CMK (cell line): ENCODE data around the gene RPN2.

Experiments
- DNase-seq: peaks from one replicate; pipeline ENCODE4 v3.0.0-alpha.2; 2010; ENCODE audit warnings: low read depth

RPN2 gene

DNA sequence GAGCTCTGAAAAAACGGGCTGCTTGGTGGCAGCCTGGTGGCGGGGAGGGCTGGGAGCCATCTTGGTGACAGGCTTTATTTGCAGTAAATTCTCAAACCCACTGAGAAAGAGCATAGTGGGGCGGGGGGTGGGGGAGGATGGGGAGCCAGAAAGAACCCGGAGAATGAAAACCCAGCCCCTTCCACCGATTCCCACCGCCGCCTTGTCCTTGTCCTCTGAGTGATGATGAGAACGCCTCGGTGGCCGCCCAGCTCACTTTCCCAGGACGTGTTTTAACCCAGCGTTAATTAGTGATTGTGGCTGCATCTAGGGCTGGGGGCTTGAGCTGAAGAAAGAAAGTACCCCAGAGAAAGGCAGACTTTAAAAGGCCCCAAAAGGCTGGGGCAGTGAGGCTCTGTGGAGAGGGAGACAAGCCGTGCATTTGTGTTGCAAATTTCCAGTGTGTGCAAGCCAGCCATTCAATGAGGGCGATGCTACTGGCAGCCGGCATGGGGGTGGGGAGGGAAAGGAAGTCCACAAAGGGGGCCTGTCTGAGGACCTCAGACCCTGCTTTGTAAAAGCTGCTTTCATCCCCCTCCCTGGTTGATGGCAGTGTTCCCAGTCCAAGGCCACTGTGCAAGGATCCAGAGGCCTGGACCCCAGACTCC is 88.7 kb downstream of the RPN2 start:
- DNase-seq = no peak

GRCh38 chr20:37270576-37271420 is 91.7 kb downstream of the RPN2 start:
- DNase-seq = no peak

GRCh38 chr20:37271421-37271768 is 92.3 kb downstream of the RPN2 start:
- DNase-seq = no peak

DNA sequence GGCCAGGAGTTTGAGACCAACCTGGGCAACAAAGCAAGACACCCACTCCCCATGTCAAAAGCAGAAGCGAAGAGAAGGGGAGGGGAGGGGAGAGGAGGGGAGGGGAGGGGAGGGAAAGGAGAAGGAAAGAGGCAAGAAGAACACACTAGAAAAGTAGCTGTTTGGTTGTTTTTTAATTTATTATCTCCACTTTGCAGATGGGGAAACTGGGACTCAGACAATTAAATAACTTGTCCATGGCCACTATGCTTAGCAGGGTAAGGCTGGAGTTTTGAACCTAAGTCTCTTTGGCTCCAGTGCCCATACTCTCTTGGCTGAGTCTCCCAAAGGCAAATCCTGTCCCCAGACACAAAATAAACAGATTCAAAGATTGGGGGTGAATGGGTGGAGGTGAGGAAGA is 94.9 kb downstream of the RPN2 start:
- DNase-seq = no peak

DNA sequence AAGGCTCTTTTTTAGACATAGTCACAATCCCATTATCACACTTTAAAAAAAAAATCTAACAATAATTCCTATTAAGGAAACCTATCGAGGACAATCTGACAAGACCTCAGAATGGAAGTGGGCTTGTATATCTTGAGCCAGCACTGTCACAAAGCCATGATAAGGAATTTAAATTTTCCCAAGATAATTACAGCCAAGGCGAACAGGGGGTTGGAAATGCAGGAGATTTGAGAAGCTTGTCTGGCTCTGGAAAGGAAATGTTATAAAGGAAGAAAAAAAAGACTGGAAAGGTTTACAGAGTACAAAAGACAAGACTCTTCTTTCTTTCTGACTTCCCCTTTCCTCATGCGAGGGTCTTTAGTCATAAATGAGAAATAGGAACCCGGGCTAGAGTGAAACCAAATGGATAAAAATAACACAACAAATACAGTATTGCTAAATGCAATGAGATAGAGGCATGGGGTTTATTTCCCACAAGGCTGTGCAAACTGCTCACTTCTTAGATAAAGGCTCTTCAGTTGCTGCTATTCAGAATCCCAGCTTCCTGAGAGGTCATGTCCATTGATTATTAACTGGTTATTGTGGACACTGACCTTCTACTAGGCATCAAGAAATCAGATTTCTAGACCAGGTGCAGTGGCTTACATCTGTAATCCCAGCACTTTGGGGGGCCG is 95.9 kb downstream of the RPN2 start:
- no peak for DNase-seq

DNA sequence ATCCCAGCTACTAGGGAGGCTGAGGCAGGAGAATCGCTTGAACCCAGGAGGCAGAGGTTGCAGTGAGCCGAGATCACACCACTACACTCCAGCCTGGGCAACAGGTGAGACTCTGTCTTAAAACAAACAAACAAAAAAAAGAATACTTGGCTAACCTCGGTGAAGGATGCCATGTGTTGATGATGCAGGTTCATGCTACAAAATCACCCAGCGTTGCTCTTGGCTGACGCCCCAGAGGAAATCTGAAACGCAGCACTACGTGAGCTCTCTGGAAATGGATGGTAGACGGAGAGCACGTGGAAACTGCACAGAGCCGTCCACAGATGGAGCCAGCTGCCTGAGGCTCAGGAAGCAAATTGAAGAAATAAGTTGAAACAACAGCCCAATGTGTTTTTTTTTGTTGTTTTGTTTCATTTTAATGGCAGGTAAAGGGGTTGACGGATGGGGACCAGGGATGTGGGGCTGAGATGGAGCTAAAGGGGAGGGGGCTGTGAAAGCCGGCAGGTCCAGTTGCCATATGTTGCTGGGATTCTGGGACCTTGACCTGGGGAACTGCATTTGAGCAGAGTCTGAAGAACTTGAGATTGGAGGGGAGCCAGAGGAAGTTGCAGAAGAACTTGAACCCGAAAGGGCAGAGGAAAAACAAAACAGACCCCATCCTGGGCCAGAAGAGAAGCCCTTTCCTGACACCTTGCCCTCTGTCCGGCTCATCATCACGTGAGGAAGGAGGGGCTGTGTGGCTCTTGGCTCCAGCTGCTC is 97.5 kb downstream of the RPN2 start:
- DNase-seq = no peak

DNA sequence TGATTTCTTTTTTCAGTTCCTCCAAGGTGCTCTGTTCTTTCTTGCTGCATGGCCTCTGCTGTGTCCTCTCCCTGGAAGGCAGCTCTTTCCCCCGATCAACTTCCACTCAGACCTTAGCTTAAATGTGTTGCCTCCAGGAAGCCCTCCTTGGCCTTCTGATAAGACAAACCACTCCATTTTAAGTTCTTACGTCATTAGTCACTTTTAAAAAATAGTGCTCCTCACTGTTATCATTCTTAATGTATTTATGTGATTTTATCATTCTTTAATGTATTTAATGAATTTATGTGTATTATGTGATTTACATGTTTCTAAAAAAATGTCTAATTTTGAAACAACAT is 98.1 kb downstream of the RPN2 start:
- DNase-seq = no peak

DNA sequence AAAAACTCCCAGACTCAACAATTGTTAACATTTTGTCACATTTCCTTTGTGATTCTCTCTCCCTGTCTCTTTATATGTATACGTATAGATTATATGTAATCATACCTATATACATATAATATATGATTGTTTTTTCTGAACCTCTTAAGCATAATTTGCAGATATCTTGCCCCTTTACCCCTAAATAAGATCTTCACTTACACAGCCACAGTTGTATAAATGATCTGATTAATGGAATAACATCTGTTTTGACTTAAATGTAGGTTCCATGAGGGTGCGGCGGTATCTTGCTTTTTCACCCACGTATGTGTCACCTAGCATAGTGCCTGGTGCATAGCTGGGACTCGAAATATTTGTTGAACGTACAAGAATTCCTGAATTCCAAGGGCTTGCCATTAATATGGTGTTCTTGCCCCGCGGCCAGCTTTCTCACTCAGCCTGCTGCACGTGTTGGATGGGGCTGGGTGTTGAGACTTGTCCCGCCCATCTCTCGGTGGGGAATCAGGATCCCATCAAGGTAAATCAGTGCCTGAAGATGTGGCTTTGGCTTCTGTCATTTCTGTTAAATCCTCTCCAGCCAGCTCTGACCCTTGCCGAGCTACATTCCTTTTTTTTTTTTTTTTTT is 99.9 kb downstream of the RPN2 start:
- no peak for DNase-seq

GRCh38 chr20:37279820-37280219 is 100.7 kb downstream of the RPN2 start:
- no peak for DNase-seq

- DNase-seq = no peak
These were observed 101.3 kb downstream of the RPN2 start for GRCh38 chr20:37280403-37280802.

- DNase-seq = no peak
These were observed 103.4 kb downstream of the RPN2 start for GRCh38 chr20:37282556-37282955.

DNA sequence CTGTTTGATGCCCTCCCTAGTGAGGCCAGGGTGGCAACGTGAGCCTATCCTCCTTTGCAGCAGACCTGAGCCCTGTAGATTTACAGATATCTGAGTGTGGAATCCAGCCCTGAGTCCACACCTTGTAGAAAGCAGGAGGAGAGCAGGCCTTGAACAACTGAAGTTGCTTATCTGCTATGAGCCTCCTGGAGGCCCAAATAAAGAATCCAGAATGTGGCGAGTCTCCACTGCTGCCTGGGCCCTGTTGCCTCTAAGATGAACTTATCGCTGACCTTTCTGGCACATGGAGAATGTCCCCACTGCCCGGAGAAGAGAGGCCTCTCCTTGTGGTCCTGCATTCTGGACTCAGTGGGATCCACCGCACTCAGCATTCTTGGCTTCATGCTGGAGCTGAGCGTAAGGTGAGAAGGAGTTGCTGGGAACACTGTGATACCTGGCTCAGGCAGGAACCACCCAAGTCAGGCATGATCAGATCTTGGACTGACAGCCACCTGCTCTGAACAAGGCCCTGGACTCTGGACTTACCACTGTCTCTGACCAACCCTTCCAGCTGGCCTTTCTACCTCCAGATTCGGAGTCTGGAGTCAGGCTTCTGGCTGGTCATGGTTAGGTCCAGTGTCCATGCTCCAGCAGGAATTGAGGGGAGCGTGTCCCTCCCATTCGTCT is 104.5 kb downstream of the RPN2 start:
- no peak for DNase-seq

DNA sequence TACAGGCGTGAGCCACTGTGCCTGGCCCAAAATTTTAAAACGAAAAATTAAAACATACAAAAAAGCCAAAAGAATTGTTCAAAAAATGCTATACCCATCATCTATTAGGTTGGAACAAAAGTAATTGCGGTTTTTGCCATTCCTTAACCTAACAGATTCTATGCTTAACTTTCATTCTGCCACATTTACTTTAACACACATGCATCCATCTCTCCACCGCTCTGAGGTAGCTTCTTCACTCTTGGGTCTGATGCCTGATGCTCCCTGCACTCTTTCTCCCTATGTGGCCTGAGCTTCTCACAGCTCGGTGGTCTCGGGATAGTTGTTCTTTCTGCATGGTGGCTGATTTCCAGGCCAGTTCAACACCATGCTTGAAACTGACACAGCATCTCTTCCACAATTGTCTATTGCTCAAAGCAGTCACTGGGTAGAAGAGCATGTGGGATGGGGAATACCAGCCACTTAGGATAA is 105.6 kb downstream of the RPN2 start:
- DNase-seq = no peak

- no peak for DNase-seq
These were observed 106.7 kb downstream of the RPN2 start for GRCh38 chr20:37285664-37286374.

GRCh38 chr20:37288091-37288490 is 109.0 kb downstream of the RPN2 start:
- DNase-seq = no peak

DNA sequence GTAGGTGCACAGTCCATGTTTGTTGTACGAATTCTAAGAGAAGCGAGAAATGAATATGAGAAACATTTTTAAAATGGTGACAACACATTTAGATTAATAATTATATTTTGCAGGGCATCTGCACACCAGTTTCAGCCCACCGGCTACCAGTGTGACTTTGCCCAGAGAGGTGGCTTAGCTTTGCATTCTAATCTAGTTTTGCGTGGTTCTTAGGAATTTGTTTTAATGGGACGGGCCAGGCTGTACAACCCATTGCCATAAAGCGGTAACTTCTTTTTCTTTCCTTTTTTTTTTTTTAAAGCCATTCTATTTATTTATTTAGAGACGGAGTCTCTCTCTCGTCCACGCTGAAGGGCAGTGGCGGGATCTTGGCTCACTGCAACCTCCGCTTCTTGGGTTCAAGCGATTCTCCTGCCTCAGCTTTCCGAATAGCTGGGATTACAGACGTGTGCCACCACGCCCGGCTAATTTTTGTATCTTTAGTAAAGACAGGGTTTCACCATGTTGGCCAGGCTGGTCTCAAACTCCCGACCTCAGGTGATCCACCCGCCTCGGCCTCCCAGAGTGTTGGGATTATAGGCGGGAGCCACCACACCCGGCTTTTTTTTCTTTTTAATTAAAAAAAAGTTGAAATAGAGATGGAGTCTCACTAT is 111.2 kb downstream of the RPN2 start:
- DNase-seq = no peak
